H9 (cell line): ENCODE data around the gene TADA3. TPM values are rescaled to one million over a fixed set of nuclear protein-coding genes. Genes with fewer than 3 reads are reported as not detected.

ENCODE experiments used
- DNase-seq: peaks from one replicate; pipeline ENCODE4 v3.0.0-alpha.2; 2017
- H2AFZ ChIP-seq: one replicate; pipeline ENCODE4 v1.6.1; 2013; ENCODE audit warnings: mild to moderate bottlenecking, low read length, control low read depth, moderate library complexity
- H2AK5ac ChIP-seq: 2 replicates; pipeline ENCODE4 v1.6.1; 2013; ENCODE audit warnings: low read length, control low read depth, mixed read lengths; ENCODE audit not compliant: insufficient read length
- H2BK120ac ChIP-seq: one replicate; pipeline ENCODE4 v1.6.1; 2013; ENCODE audit warnings: low read depth, mild to moderate bottlenecking, low read length, control low read depth, inconsistent platforms; ENCODE audit not compliant: poor library complexity, severe bottlenecking
- H2BK12ac ChIP-seq: 2 replicates; pipeline ENCODE4 v1.6.1; 2013; ENCODE audit warnings: low read length, control low read depth, mixed read lengths, low read depth; ENCODE audit not compliant: insufficient read length
- H2BK15ac ChIP-seq: 2 replicates; pipeline ENCODE4 v1.6.1; 2013; ENCODE audit warnings: low read depth, low read length, control low read depth
- H2BK20ac ChIP-seq: one replicate; pipeline ENCODE4 v1.6.1; 2013; ENCODE audit warnings: low read depth, mild to moderate bottlenecking, low read length, control low read depth, inconsistent platforms; ENCODE audit not compliant: poor library complexity, severe bottlenecking
- H2BK5ac ChIP-seq: 2 replicates; pipeline ENCODE4 v1.6.1; 2013; ENCODE audit warnings: low read length, control low read depth, mixed read lengths; ENCODE audit not compliant: insufficient read length
- H3K14ac ChIP-seq: 2 replicates; pipeline ENCODE4 v1.6.1; 2013; ENCODE audit warnings: low read length, control low read depth; ENCODE audit not compliant: insufficient read depth
- H3K18ac ChIP-seq: 2 replicates; pipeline ENCODE4 v1.6.1; 2013; ENCODE audit warnings: low read depth, mild to moderate bottlenecking, mixed read lengths, low read length, control low read depth; ENCODE audit not compliant: insufficient read length
- H3K23ac ChIP-seq: 2 replicates; pipeline ENCODE4 v1.6.1; 2013; ENCODE audit warnings: low read length, control low read depth, mixed read lengths, low read depth; ENCODE audit not compliant: insufficient read length
- H3K23me2 ChIP-seq: 2 replicates; pipeline ENCODE4 v1.6.1; 2013; ENCODE audit warnings: low read depth, mild to moderate bottlenecking, mixed read lengths, low read length, control low read depth; ENCODE audit not compliant: insufficient read length, poor library complexity, severe bottlenecking
- H3K27ac ChIP-seq: 2 replicates; pipeline ENCODE4 v1.5.1; 2013; ENCODE audit warnings: low read length, control low read depth, mixed read lengths, low read depth; ENCODE audit not compliant: insufficient read length
- H3K27me3 ChIP-seq: 2 replicates; pipeline ENCODE4 v1.6.1; 2013; ENCODE audit warnings: low read length, control low read depth, inconsistent platforms; ENCODE audit not compliant: insufficient read depth
- H3K4ac ChIP-seq: 2 replicates; pipeline ENCODE4 v1.6.1; 2013; ENCODE audit warnings: low read depth, mild to moderate bottlenecking, control low read depth, inconsistent platforms, low read length, moderate library complexity
- H3K4me1 ChIP-seq: 2 replicates; pipeline ENCODE4 v1.6.1; 2013; ENCODE audit warnings: low read length, control low read depth, inconsistent platforms; ENCODE audit not compliant: insufficient read depth
- H3K4me2 ChIP-seq: 2 replicates; pipeline ENCODE4 v1.6.1; 2013; ENCODE audit warnings: low read length, control low read depth, mixed read lengths; ENCODE audit not compliant: insufficient read length, insufficient read depth
- H3K56ac ChIP-seq: 2 replicates; pipeline ENCODE4 v1.6.1; 2013; ENCODE audit warnings: low read depth, mild to moderate bottlenecking, mixed read lengths, low read length, control low read depth; ENCODE audit not compliant: insufficient read length
- H3K79me1 ChIP-seq: 2 replicates; pipeline ENCODE4 v1.6.1; 2013; ENCODE audit warnings: low read depth, mild to moderate bottlenecking, moderate library complexity, low read length, control low read depth, inconsistent platforms; ENCODE audit not compliant: insufficient read depth, poor library complexity, severe bottlenecking
- H3K79me2 ChIP-seq: 2 replicates; pipeline ENCODE4 v1.6.1; 2013; ENCODE audit warnings: low read length, control low read depth, inconsistent platforms; ENCODE audit not compliant: insufficient read depth
- H3K9ac ChIP-seq: 2 replicates; pipeline ENCODE4 v1.6.1; 2013; ENCODE audit warnings: low read length, control low read depth, mixed read lengths; ENCODE audit not compliant: insufficient read length; ENCODE audit errors: extremely low read depth
- H3K9me3 ChIP-seq: one replicate; pipeline ENCODE4 v1.6.1; 2013; ENCODE audit warnings: low read depth, low read length, inconsistent platforms; ENCODE audit not compliant: control insufficient read depth
- H3T11ph ChIP-seq: one replicate; pipeline ENCODE4 v1.6.1; 2013; ENCODE audit warnings: mild to moderate bottlenecking, low read length, control low read depth, inconsistent platforms
- H4K20me1 ChIP-seq: one replicate; pipeline ENCODE4 v1.6.1; 2013; ENCODE audit not compliant: control insufficient read depth, insufficient read length, insufficient read depth
- H4K5ac ChIP-seq: 2 replicates; pipeline ENCODE4 v1.6.1; 2013; ENCODE audit warnings: low read depth, mild to moderate bottlenecking, mixed read lengths, low read length, control low read depth; ENCODE audit not compliant: insufficient read length
- H4K8ac ChIP-seq: replicated peaks from 2 replicates; pipeline ENCODE4 v1.6.1; 2013; ENCODE audit warnings: low read length, control low read depth, mixed read lengths, low read depth; ENCODE audit not compliant: insufficient read length
- H4K91ac ChIP-seq: 2 replicates; pipeline ENCODE4 v1.6.1; 2013; ENCODE audit warnings: low read depth, mild to moderate bottlenecking, moderate library complexity, mixed read lengths, low read length, control low read depth; ENCODE audit not compliant: insufficient read length
- H3K27ac Mint-ChIP-seq, 3 experiments: 2 replicates in 2 of 3; 3 replicates in 1 of 3; pipeline ENCODE4 v1.8.0; 2020 to 2021; ENCODE audit warnings: mixed read lengths in 3 of 3, mild to moderate bottlenecking in 1 of 3, moderate library complexity in 1 of 3
- H3K27me3 Mint-ChIP-seq: 2 replicates; pipeline ENCODE4 v1.8.0; 2021; ENCODE audit warnings: low read depth, mild to moderate bottlenecking, moderate library complexity, mixed read lengths
- H3K36me3 Mint-ChIP-seq, 3 experiments: 2 replicates in 2 of 3; 3 replicates in 1 of 3; pipeline ENCODE4 v1.8.0; 2020 to 2021; ENCODE audit warnings: low read depth in 3 of 3, mixed read lengths in 3 of 3; ENCODE audit not compliant: insufficient read depth in 1 of 3
- H3K4me1 Mint-ChIP-seq, 2 experiments: 2 replicates each; pipeline ENCODE4 v1.8.0; 2020; ENCODE audit warnings: mixed read lengths in 2 of 2
- H3K4me3 Mint-ChIP-seq, 2 experiments: 2 replicates in 1 of 2; 3 replicates in 1 of 2; pipeline ENCODE4 v1.8.0; 2020 to 2021; ENCODE audit warnings: mild to moderate bottlenecking in 2 of 2, mixed read lengths in 2 of 2, moderate library complexity in 1 of 2
- H3K9me3 Mint-ChIP-seq, 2 experiments: 2 replicates in 1 of 2; 3 replicates in 1 of 2; pipeline ENCODE4 v1.8.0; 2020; ENCODE audit warnings: mild to moderate bottlenecking in 2 of 2, mixed read lengths in 2 of 2, moderate library complexity in 1 of 2
- WGBS: extraction: QIAGEN DNeasy Blood & Tissue Kit; methylation state at CpG from one replicate; pipeline ENCODE4 v1.1.7; 2013; ENCODE audit warnings: missing lambda C conversion rate, low lambda C conversion rate, mixed read lengths; ENCODE audit not compliant: insufficient read length; ENCODE audit errors: extremely low coverage; 5-methylcytosine and 5-hydroxymethylcytosine counted together
- total RNA-seq: library from RNA; stranded (reverse); gene quantifications from 2 replicates; pipeline ENCODE4 v1.2.1, GENCODE V29; 2021
- TF ChIP-seq, protein P1 (sequence below): fragments of 200-600 bp; sonication (generic); conservative IDR thresholded peaks from 3 replicates; pipeline ENCODE4 v1.8.0; 2021; ENCODE audit warnings: antibody characterized with exemption, mild to moderate bottlenecking

TADA3 gene
- total RNA-seq, 1 experiment from 2014 or later: 49.8 TPM

DNA sequence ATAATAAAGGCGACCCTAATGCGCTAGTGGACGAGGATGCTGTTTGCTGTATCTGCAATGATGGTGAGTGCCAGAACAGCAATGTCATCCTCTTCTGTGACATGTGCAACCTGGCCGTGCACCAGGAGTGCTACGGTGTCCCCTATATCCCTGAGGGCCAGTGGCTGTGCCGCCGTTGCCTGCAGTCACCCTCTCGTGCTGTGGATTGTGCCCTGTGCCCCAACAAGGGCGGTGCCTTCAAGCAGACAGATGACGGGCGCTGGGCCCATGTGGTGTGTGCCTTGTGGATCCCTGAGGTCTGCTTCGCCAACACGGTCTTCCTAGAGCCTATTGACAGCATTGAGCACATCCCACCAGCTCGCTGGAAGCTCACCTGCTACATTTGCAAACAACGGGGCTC is 53.1 kb downstream of the TADA3 start:
- Histone ChIP-seq H4K20me1 (no peaks in the 10 kb centered on the region), H4K8ac (no peak overlapping the region), H3K79me1 (no peaks in the 10 kb centered on the region), H2AFZ (no peak overlapping the region), H4K5ac (no peak overlapping the region), H3K4me1 (no peaks in the 10 kb centered on the region), H3K79me2 (0 out of 2 replicates have a peak, but pooled peaks cover under 1% of the 10 kb centered on the region), H2BK5ac (no peak overlapping the region), H3K14ac (no peak overlapping the region), H2AK5ac (no peak overlapping the region), H2BK20ac (no peak overlapping the region), H3K4me2 (no peak overlapping the region), H2BK120ac (no peak overlapping the region), H2BK15ac (no peak overlapping the region), H3K23ac (no peak overlapping the region), H3K4ac (no peak overlapping the region), H3K27ac (no peak overlapping the region), H2BK12ac (no peak overlapping the region), H3K9me3 (no peaks in the 10 kb centered on the region), H4K91ac (no peak overlapping the region), H3K9ac (no peak overlapping the region), H3K18ac (no peak overlapping the region), H3K56ac (no peak overlapping the region), H3T11ph (no peak overlapping the region), H3K23me2 (no peaks in the 10 kb centered on the region), H3K27me3 (no peaks in the 10 kb centered on the region)
- no peak overlapping the region for H3K27ac Mint-ChIP-seq
- no peaks in the 10 kb centered on the region for H3K27me3 Mint-ChIP-seq
- WGBS: no CpG with 5 or more reads among the region's 15 CpGs
- TF ChIP-seq, protein P1, sequence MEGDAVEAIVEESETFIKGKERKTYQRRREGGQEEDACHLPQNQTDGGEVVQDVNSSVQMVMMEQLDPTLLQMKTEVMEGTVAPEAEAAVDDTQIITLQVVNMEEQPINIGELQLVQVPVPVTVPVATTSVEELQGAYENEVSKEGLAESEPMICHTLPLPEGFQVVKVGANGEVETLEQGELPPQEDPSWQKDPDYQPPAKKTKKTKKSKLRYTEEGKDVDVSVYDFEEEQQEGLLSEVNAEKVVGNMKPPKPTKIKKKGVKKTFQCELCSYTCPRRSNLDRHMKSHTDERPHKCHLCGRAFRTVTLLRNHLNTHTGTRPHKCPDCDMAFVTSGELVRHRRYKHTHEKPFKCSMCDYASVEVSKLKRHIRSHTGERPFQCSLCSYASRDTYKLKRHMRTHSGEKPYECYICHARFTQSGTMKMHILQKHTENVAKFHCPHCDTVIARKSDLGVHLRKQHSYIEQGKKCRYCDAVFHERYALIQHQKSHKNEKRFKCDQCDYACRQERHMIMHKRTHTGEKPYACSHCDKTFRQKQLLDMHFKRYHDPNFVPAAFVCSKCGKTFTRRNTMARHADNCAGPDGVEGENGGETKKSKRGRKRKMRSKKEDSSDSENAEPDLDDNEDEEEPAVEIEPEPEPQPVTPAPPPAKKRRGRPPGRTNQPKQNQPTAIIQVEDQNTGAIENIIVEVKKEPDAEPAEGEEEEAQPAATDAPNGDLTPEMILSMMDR: no peak
- no peak for DNase-seq
- H3K9me3 Mint-ChIP-seq: no peaks in the 10 kb centered on the region
- H3K36me3 Mint-ChIP-seq: peaks cover 50 to 91% (median 86%) of the 10 kb centered on the region in 3 experiments; a peak in 6 of 7 replicates
- H3K4me3 Mint-ChIP-seq: no peak overlapping the region
- H3K4me1 Mint-ChIP-seq: no peaks in the 10 kb centered on the region
